GM12864 (cell line): ENCODE measurements around the gene METTL22.
"Not testable (repeated sequence)": the region's sequence is repeated elsewhere in the genome, so short reads cannot be mapped to it uniquely, and the experiment has no call there.

Experiments
- DNase-seq: peaks from one replicate; pipeline ENCODE4 v3.0.0-alpha.2; 2011; ENCODE audit warnings: low read depth
- H3K4me3 ChIP-seq: 2 replicates; pipeline ENCODE4 v1.5.1; 2011; ENCODE audit warnings: mild to moderate bottlenecking, low read depth, low read length, control low read depth
- TF ChIP-seq, protein P1 (sequence below): IDR thresholded peaks from 2 replicates; pipeline ENCODE4 v1.5.1; 2011; ENCODE audit warnings: low read depth, mild to moderate bottlenecking, moderate library complexity, low read length, control low read depth, inconsistent platforms; ENCODE audit errors: missing control alignments

METTL22 gene

DNA sequence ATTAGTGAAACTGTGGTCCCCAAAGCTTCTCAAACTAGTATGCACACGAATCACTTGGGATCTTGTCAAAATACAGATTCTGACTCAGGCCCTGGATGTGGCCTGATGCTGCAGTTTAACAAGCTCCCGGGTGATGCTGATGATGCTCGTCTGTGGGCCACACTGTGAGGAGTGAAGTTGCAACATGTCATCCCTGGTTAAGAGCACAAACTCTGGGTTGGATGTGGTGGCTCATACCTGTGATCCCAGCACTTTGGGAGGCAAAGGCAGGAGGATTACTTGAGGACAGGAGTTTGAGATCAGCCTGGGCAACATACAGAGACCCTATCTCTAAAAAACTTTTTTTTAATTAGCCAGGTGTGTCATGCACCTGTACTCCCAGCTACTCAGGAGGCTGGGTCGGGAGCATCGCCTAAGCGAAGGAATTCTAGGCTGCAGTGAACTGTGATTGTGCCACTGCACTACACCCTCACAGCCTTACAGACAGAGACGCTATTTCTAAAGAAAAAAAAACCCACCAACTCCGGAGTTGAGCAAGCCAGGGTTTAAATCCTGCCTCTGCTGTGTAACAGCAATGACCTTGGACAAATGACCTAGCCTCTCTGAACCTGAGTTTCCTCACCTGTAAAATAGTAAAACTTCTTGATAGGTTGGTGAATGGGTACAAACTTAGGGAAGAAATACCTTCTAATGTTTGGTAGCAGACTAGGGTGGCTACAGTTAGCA is 28.5 kb downstream of the METTL22 start:
- H3K4me3 ChIP-seq: no peak overlapping the region
- DNase-seq: no peak
- TF ChIP-seq, protein P1, sequence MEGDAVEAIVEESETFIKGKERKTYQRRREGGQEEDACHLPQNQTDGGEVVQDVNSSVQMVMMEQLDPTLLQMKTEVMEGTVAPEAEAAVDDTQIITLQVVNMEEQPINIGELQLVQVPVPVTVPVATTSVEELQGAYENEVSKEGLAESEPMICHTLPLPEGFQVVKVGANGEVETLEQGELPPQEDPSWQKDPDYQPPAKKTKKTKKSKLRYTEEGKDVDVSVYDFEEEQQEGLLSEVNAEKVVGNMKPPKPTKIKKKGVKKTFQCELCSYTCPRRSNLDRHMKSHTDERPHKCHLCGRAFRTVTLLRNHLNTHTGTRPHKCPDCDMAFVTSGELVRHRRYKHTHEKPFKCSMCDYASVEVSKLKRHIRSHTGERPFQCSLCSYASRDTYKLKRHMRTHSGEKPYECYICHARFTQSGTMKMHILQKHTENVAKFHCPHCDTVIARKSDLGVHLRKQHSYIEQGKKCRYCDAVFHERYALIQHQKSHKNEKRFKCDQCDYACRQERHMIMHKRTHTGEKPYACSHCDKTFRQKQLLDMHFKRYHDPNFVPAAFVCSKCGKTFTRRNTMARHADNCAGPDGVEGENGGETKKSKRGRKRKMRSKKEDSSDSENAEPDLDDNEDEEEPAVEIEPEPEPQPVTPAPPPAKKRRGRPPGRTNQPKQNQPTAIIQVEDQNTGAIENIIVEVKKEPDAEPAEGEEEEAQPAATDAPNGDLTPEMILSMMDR: no peak

DNA sequence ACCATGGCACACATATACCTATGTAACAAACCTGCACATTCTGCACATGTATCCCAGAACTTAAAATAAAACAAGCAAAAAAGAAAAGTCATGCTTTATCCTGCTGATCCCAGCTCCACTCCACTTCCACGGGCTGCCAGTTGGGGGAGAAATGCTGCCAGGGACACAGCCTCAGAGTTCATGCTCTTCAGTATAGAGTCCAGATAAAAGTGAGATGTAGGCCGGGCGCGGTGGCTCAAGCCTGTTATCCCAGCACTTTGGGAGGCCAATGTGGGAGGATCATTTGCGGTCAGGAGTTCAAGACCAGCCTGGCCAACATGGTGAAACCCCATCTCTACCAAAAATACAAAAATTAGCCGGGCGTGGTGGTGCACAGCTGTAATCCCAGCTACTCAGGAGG is 30.5 kb downstream of the METTL22 start:
- H3K4me3 ChIP-seq, DNase-seq: not testable (repeated sequence)

DNA sequence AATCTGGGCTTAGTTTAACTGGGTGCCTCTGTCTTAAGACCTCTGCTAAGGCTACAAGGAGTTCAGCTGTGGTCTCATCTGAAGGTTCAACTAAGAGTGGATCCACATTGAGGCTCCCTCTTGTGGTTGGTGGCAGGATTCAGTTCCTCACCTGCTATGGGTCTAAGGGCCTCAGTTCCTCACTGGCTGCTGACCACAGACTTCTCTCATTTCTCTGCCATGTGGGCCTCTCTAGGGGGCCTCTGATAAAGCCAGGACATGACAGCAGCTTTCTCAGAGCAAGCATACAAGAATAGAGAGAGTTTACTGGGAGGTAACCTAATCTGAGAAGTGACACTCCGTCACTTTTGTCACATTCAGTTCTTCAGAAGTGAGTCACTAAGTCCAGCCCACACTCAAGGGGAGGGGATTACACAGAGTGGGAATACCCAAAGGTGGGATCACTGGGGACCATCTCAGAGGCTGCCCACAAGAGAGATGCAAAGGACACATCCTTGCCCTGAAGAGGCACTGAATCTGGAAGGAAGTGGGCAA is 33.8 kb downstream of the METTL22 start:
- TF ChIP-seq, protein P1: peak; percentile 54
- DNase-seq: peak; percentile 79
- no peak overlapping the region for H3K4me3 ChIP-seq

DNA sequence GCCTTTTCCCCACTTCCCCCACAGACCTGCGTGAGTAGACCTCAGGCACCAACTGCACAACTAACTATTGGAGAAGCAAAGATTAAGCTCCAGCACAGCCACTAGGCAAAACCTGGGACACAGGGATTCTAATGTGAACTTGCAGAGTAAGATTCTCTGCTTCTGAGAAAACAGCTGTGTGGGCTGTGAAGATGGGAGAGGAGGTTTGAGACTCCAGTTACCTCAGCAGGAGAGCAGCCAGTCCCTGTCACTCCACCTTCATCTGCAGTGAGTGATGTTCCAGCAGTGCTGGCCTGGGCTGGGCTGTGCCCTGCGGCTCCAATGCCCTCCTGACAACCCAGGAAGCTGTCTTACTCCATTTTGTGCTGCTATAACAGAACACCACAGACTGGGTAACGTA is 34.9 kb downstream of the METTL22 start:
- no peak for DNase-seq
- no peak overlapping the region for H3K4me3 ChIP-seq
- TF ChIP-seq, protein P1: no peak

DNA sequence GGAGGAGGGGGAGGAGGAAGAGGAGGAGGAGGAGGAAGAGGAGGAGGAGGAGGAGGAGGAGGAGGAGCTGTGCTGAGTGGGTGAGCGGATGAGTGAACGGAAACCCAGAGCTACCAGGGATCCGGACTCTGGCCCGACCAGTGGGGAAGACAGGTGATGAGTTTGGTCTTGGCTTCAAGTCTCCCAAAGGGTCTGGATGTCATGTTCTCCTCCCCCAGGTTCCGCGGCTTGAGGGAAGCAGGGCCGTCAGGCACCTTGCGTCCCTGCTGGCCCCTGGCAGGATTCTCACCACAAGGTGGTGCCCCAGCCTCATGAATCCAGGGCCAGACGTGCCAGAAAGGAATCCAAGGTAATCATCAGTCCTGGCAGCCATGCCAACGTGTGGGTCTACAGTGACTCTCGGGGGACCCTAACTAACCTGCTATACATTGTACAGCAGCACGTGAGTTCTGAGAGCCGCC is 39.4 kb downstream of the METTL22 start:
- no peak overlapping the region for H3K4me3 ChIP-seq
- peak; percentile 29 for DNase-seq
- TF ChIP-seq, protein P1: peak; percentile 80

DNA sequence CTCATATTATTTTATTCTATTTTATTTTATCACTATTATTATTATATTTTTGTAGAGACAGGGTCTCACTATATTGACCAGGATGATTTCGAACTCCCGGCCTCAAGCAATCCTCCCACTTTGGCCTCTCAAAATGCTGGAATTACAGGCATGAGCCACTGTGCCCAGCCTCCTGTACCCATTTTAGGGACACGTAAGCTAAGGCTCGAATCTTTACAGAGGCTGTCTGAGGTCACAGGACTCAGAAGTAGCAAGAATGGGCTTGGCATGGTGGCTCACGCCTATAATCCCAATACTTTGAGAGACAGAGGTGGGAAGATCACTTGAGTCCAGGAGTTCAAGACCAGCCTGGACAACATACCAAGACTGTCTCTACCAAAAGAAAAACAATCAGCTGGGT is 40.2 kb downstream of the METTL22 start:
- TF ChIP-seq, protein P1: no peak
- H3K4me3 ChIP-seq: no peak overlapping the region
- no peak for DNase-seq

DNA sequence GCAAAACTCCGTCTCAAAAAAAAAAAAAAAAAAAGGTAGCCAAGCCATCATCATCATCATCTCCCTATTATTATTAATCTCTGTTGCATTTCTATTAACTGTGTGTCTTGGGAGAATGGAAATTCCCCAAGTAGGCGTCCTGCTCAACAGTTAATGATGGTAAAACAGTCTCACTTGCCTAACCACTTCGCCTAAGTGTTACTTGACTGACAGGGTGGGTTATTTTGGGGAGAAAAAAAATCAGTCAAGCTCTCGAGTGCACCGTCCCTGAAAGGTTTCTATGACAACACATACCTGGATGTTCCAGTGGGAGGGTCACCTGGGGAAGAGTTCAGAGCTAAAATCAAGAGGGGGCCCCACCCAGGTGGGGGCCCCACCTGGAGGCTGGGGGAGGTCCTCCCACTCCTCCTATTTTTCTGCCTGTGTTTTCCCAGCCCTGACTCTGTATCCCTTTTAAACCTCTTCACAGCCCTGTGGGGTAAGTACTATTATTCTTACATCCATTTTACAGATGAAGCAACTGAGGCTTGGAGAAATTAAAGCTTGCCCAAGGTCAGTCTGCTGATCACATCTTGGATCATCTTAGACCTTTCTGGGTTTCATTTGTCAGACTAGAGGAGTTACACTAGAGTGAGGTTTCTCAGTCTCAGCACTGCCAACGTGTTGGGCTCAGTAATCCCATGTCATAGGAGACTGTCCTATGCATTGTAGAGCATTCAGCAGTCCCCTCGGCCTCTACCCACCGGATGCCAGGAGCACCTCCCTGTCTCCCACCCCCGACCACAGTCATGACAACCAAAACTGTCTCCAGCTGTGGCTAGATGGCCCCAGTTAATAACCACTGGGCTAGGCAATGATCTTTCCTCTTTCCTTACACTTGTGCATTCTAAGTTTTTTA is 41.9 kb downstream of the METTL22 start:
- DNase-seq: no peak
- H3K4me3 ChIP-seq: no peak overlapping the region
- TF ChIP-seq, protein P1: no peak
